C4-2B (cell line): ENCODE results near the gene GTPBP4.

Experiments
- CTCF ChIP-seq: fragments of 450-650 bp; conservative IDR thresholded peaks from 2 replicates; pipeline ENCODE4 v1.5.1; 2017; ENCODE audit warnings: mild to moderate bottlenecking
- ZFX ChIP-seq: fragments of 450-650 bp; IDR thresholded peaks from 2 replicates; pipeline ENCODE4 v1.6.1; 2017

- no peak for TF ChIP-seq CTCF
- TF ChIP-seq ZFX = no peak
Observed at GRCh38 chr10:949446-949845, 38.8 kb upstream of the GTPBP4 start.
